GM21576 (cell line): ENCODE data around the gene TMEM154.

Experiments used
- ATAC-seq: cut with Tn5 transposase; IDR thresholded peaks from one replicate; pipeline ENCODE4 v1.9.1; 2021; ENCODE audit warnings: mild to moderate bottlenecking, moderate library complexity; ENCODE audit not compliant: unreplicated experiment

Gene TMEM154

DNA sequence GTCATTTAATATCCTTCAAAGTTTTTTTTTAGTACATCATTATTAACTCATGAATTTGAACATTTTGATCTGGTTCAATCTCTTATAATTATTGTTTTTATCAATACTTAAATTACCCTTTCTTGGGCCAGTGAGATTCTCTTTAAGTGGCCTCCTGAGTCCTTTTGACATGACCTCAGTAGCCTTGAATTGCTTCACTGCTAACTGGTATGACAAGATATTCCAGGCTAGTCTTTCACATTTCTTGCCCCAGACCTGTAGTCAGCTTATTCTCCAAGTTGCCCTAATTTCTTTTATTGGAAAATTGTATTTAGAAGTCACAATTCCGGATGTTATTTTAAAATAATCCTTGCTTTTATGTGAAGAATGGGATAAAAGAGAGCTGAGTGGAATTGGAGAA, 108.5 kb downstream of the TMEM154 start:
- ATAC-seq: no peak
